Measurements from ENCODE around the gene POGZ. TPM values are rescaled to one million over a fixed set of nuclear protein-coding genes. Genes with fewer than 3 reads are reported as not detected.

Gene POGZ
- total RNA-seq, 1 donor from 2014 or later, result 132 TPM

- no peak for TF ChIP-seq CTCF (IDR thresholded peaks at IDR 0.05; ENCODE audit: unreplicated experiment)
- H3K9me3 Mint-ChIP-seq (ENCODE audit: unreplicated experiment), result no peaks in the 10 kb centered on the region
- no peak overlapping the region for H3K27ac Mint-ChIP-seq (ENCODE audit: unreplicated experiment)
- no peak overlapping the region for H3K4me3 Mint-ChIP-seq (ENCODE audit: unreplicated experiment)
- peaks cover 6% of the 10 kb centered on the region for H3K4me1 Mint-ChIP-seq (ENCODE audit: unreplicated experiment)
- peaks cover 3% of the 10 kb centered on the region for H3K27me3 Mint-ChIP-seq (ENCODE audit: unreplicated experiment)
- no peaks in the 10 kb centered on the region for H3K36me3 Mint-ChIP-seq (ENCODE audit: low read depth, unreplicated experiment)
- DNase-seq (ENCODE audit: low spot score), result no peak
These were observed 27.3 kb upstream of the POGZ start for GRCh38 chr1:151486557-151486956.

DNA sequence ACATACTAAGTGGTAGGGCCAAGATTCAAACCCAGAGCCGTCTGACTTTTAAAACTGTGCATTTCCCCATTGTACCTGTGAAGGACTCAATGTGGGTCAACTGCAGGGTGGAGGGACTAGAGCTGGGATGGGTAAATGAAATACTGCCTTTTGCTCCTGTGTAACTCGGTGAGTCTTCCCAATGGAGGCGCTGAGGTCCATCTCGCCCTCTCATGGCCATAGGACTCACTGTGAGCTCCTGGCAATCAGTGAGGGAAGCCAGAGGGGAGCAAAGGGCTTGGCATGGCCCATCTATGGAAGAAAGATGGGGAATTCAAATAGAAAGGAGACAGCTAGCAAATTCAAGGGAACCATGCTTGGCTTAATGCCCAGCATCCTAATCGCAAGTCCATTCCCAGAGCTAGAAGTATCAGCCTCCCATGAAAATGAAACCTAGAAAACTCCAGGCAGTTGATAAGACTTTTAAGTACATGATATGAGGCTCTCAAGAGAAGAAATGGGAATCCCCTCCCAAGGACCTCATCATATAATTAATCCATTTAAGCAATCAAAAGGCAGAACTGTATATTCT, 26.5 kb upstream of the POGZ start:
- no peak overlapping the region for H3K27ac Mint-ChIP-seq (ENCODE audit: unreplicated experiment)

GRCh38 chr1:151482017-151482416, 22.7 kb upstream of the POGZ start:
- Mint-ChIP-seq H3K4me1 (ENCODE audit: unreplicated experiment) (no peaks in the 10 kb centered on the region), H3K27me3 (ENCODE audit: unreplicated experiment) (no peaks in the 10 kb centered on the region), H3K4me3 (ENCODE audit: unreplicated experiment) (no peak overlapping the region), H3K9me3 (ENCODE audit: unreplicated experiment) (no peaks in the 10 kb centered on the region), H3K27ac (ENCODE audit: unreplicated experiment) (no peak overlapping the region), H3K36me3 (ENCODE audit: low read depth, unreplicated experiment) (no peaks in the 10 kb centered on the region)
- no peak for DNase-seq (ENCODE audit: low spot score)
- no peak for TF ChIP-seq CTCF (IDR thresholded peaks at IDR 0.05; ENCODE audit: unreplicated experiment)

More for the DNA sequence above, 26.5 kb upstream of the POGZ start:
- peaks cover 3% of the 10 kb centered on the region for H3K4me1 Mint-ChIP-seq (ENCODE audit: unreplicated experiment)
- H3K27me3 Mint-ChIP-seq (ENCODE audit: unreplicated experiment), result peaks cover 1% of the 10 kb centered on the region
- H3K4me3 Mint-ChIP-seq (ENCODE audit: unreplicated experiment), result no peak overlapping the region
- no peak for DNase-seq (ENCODE audit: low spot score)
- TF ChIP-seq CTCF (IDR thresholded peaks at IDR 0.05; ENCODE audit: unreplicated experiment), result no peak
- H3K36me3 Mint-ChIP-seq (ENCODE audit: low read depth, unreplicated experiment), result no peaks in the 10 kb centered on the region
- H3K9me3 Mint-ChIP-seq (ENCODE audit: unreplicated experiment), result no peaks in the 10 kb centered on the region

GRCh38 chr1:151479462-151479861, 20.2 kb upstream of the POGZ start:
- Mint-ChIP-seq H3K27ac (ENCODE audit: unreplicated experiment) (no peak overlapping the region), H3K27me3 (ENCODE audit: unreplicated experiment) (no peaks in the 10 kb centered on the region), H3K4me1 (ENCODE audit: unreplicated experiment) (peaks cover 4% of the 10 kb centered on the region), H3K9me3 (ENCODE audit: unreplicated experiment) (no peaks in the 10 kb centered on the region), H3K36me3 (ENCODE audit: low read depth, unreplicated experiment) (no peaks in the 10 kb centered on the region), H3K4me3 (ENCODE audit: unreplicated experiment) (no peak overlapping the region)
- DNase-seq (ENCODE audit: low spot score), result no peak
- TF ChIP-seq CTCF (IDR thresholded peaks at IDR 0.05; ENCODE audit: unreplicated experiment), result no peak

- H3K4me3 Mint-ChIP-seq (ENCODE audit: unreplicated experiment), result no peak overlapping the region
- TF ChIP-seq CTCF (IDR thresholded peaks at IDR 0.05; ENCODE audit: unreplicated experiment), result no peak
- H3K9me3 Mint-ChIP-seq (ENCODE audit: unreplicated experiment), result no peaks in the 10 kb centered on the region
- peaks cover 4% of the 10 kb centered on the region for H3K4me1 Mint-ChIP-seq (ENCODE audit: unreplicated experiment)
- DNase-seq (ENCODE audit: low spot score), result no peak
- no peak overlapping the region for H3K27ac Mint-ChIP-seq (ENCODE audit: unreplicated experiment)
- no peaks in the 10 kb centered on the region for H3K36me3 Mint-ChIP-seq (ENCODE audit: low read depth, unreplicated experiment)
- no peaks in the 10 kb centered on the region for H3K27me3 Mint-ChIP-seq (ENCODE audit: unreplicated experiment)
These were observed 19.6 kb upstream of the POGZ start for GRCh38 chr1:151478923-151479322.
